ENCODE results near the gene SLC6A17.

GRCh38 chr1:110230381-110231199 lies 80.3 kb downstream of the SLC6A17 start:
- TF ChIP-seq, protein P1, sequence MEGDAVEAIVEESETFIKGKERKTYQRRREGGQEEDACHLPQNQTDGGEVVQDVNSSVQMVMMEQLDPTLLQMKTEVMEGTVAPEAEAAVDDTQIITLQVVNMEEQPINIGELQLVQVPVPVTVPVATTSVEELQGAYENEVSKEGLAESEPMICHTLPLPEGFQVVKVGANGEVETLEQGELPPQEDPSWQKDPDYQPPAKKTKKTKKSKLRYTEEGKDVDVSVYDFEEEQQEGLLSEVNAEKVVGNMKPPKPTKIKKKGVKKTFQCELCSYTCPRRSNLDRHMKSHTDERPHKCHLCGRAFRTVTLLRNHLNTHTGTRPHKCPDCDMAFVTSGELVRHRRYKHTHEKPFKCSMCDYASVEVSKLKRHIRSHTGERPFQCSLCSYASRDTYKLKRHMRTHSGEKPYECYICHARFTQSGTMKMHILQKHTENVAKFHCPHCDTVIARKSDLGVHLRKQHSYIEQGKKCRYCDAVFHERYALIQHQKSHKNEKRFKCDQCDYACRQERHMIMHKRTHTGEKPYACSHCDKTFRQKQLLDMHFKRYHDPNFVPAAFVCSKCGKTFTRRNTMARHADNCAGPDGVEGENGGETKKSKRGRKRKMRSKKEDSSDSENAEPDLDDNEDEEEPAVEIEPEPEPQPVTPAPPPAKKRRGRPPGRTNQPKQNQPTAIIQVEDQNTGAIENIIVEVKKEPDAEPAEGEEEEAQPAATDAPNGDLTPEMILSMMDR (IDR thresholded peaks at IDR 0.05): no peak
- TF ChIP-seq ATF3 (CRISPR knock-in tag; conservative IDR thresholded peaks at IDR 0.05): no peak
- no peak for TF ChIP-seq E2F1 (CRISPR knock-in tag; IDR thresholded peaks at IDR 0.05)
- TF ChIP-seq NR2C2 (CRISPR knock-in tag; IDR thresholded peaks at IDR 0.05): no peak
- TF ChIP-seq ZNF263 (CRISPR knock-in tag; IDR thresholded peaks at IDR 0.05; ENCODE audit: low read depth): no peak
- no peak for TF ChIP-seq ESRRA (CRISPR knock-in tag; IDR thresholded peaks at IDR 0.05; ENCODE audit: borderline replicate concordance)
- no peak for TF ChIP-seq E2F5 (CRISPR knock-in tag; IDR thresholded peaks at IDR 0.05)
- TF ChIP-seq, protein P2, sequence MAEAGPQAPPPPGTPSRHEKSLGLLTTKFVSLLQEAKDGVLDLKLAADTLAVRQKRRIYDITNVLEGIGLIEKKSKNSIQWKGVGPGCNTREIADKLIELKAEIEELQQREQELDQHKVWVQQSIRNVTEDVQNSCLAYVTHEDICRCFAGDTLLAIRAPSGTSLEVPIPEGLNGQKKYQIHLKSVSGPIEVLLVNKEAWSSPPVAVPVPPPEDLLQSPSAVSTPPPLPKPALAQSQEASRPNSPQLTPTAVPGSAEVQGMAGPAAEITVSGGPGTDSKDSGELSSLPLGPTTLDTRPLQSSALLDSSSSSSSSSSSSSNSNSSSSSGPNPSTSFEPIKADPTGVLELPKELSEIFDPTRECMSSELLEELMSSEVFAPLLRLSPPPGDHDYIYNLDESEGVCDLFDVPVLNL (CRISPR knock-in tag; IDR thresholded peaks at IDR 0.05; ENCODE audit: borderline replicate concordance, low read depth): no peak
- TF ChIP-seq ZNF121 (CRISPR knock-in tag; IDR thresholded peaks at IDR 0.05): no peak
